Stimulated activated CD4-positive, alpha-beta T cell treated with anti-CD3 and anti-CD28 coated beads, Interleukin-2, amount 100 ng/mL, for 24 hours (primary cell): ENCODE data around the gene BAG1.

Experiments used
- DNase-seq, 2 donors: peaks; one replicate each; pipeline ENCODE4 v3.0.0-alpha.2; 2020

Gene BAG1

GRCh38 chr9:33273266-33273971 lies 8.9 kb upstream of the BAG1 start:
- DNase-seq: no peak

- no peak for DNase-seq
These were observed 7.6 kb upstream of the BAG1 start for GRCh38 chr9:33272061-33272460.

GRCh38 chr9:33270146-33270545 lies 5.6 kb upstream of the BAG1 start:
- DNase-seq: no peak

GRCh38 chr9:33267151-33267767 lies 2.8 kb upstream of the BAG1 start:
- DNase-seq: no peak

GRCh38 chr9:33265211-33265865 lies 830 bp upstream of the BAG1 start:
- DNase-seq: no peak

- peak; percentile 57 for DNase-seq
These were observed 470 bp downstream of the BAG1 start for GRCh38 chr9:33264003-33264472.

GRCh38 chr9:33263131-33264002 lies 1.1 kb downstream of the BAG1 start:
- peak; percentile 27 to 36 for DNase-seq

- no peak for DNase-seq
These were observed 4.1 kb downstream of the BAG1 start for GRCh38 chr9:33260372-33260771.

- DNase-seq: no peak
These were observed 7.2 kb downstream of the BAG1 start for GRCh38 chr9:33257276-33257675.

- DNase-seq: no peak
These were observed 8.3 kb downstream of the BAG1 start for GRCh38 chr9:33256236-33256635.

GRCh38 chr9:33255471-33255870 lies 9.0 kb downstream of the BAG1 start:
- no peak for DNase-seq

- DNase-seq: no peak
These were observed 9.5 kb downstream of the BAG1 start for GRCh38 chr9:33255014-33255413.

GRCh38 chr9:33254211-33254610 lies 10.3 kb downstream of the BAG1 start:
- DNase-seq: no peak

GRCh38 chr9:33250458-33250995 lies 14.0 kb downstream of the BAG1 start:
- no peak for DNase-seq

- DNase-seq: no peak
These were observed 14.5 kb downstream of the BAG1 start for GRCh38 chr9:33249983-33250382.

- no peak for DNase-seq
These were observed 15.3 kb downstream of the BAG1 start for GRCh38 chr9:33249087-33249658.

GRCh38 chr9:33248606-33249005 lies 15.9 kb downstream of the BAG1 start:
- no peak for DNase-seq

GRCh38 chr9:33246269-33246860 lies 18.1 kb downstream of the BAG1 start:
- no peak for DNase-seq

- no peak for DNase-seq
These were observed 19.2 kb downstream of the BAG1 start for GRCh38 chr9:33245341-33245740.

GRCh38 chr9:33244137-33244784 lies 20.2 kb downstream of the BAG1 start:
- DNase-seq: no peak

- DNase-seq: no peak
These were observed 21.8 kb downstream of the BAG1 start for GRCh38 chr9:33242609-33243134.
